Hepatic stellate cell (primary cell): ENCODE measurements around the gene TEX13D.
"Not testable (repeated sequence)": the region's sequence is repeated elsewhere in the genome, so short reads cannot be mapped to it uniquely, and the experiment has no call there.

Experiments
- DNase-seq: peaks from one replicate; pipeline ENCODE4 v3.0.0; 2011; ENCODE audit warnings: low spot score

Gene TEX13D

DNA sequence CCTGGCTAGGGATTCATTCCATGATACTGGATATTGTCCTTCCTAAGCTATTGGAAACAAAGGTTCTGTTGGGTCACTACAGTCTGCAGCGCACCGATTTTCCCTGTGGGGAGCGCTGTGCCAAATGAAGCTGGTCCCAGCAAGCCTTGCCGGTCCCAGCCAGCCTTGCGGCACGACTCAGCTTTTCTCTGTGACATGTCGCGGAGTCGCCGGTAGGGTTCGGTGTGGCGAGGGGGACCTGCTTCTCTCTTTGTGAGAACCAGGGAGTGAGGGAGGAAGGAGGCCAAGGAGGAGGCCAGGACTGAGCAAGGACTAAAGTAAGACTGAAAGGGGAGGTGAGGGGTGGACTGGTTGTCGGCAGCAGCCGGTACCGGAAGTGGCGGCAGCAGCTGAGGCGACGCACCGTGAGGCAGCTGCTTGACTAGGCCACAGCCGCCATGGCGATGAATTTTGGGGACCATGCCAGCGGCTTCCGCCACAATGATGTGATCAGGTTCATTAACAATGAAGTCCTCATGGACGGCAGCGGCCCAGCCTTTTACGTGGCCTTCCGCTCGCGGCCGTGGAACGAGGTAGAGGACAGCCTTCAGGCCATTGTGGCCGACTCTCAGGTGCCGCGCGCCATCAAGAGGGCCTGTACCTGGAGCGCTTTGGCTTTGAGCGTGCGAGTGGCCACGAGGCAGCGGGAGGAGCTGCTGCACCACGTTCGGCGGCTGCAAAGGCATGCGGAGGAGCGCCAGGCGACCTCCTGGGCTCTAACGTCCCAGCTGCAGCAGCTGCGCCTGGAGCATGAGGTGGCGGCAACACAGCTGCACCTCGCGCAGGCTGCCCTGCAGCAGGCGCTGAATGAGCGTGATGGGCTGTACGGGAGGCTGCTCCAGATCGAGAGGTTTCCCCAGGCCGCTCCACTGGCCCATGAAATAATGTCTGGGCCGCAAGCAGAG is at the start of gene TEX13D:
TSS of gene TEX13D (plus strand) at position 180 of the 944 bp plus-strand sequence. CDS start at position 438, 258 bp downstream.
- DNase-seq = no peak

DNA sequence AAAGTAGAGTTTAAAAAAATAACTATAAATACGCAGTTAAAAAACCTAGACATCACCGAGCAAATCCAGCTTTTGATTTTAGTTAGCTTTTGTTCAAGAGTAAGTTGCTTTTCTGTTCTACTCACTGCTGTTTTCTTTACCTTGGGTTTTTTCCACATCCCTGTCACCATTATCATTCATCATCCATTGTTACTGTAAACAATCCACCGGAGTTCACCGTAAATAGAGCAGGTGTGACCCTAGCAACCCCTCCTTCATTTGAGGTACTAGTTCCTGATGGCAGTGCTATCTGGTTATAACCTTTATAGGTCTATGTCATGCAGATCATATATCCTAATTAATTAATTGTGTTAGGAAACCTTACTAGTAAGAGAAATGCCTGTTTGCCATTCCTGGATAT is 43.0 kb upstream of the TEX13D start:
- DNase-seq = no peak

DNA sequence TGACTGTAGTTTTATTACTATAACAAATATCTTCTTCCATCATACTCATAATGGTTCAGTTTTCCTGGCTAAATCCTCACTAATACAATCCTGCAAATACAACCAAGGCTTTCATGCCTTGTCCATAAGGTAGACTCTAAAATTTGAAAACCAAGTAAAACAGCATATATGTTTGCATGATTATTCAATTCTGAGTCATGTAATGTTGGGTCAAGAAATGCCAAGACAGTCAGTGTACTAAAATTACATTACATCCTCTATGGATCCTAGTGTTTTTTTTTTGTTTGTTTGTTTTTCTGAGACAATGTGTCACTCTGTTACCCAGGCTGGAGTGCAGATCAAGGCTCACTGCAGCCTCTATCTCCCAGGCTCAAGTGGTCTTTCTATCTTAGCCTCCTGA is 38.6 kb upstream of the TEX13D start:
- DNase-seq = no peak

GRCh38 chrX:124299323-124299722 is 33.1 kb upstream of the TEX13D start:
- not testable (repeated sequence) for DNase-seq

DNA sequence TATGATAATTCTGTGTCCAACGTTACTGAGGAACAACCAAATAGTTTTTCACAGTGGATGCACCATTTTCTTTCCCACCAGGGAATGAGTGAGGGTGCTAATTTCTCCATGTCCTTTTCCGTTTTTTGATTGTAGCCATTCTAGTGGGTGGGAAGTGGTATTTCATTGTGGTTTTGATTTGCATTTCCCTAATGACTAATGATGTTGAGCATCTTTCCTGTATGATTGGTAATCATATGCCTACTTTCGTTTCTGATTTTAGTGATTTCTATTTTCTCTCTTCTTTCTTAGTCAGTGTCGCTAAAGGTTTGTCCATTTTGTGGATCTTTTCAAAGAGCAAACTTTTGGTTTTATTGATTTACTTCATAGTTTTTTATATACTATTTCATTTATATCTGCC is 32.1 kb upstream of the TEX13D start:
- DNase-seq = no peak

DNA sequence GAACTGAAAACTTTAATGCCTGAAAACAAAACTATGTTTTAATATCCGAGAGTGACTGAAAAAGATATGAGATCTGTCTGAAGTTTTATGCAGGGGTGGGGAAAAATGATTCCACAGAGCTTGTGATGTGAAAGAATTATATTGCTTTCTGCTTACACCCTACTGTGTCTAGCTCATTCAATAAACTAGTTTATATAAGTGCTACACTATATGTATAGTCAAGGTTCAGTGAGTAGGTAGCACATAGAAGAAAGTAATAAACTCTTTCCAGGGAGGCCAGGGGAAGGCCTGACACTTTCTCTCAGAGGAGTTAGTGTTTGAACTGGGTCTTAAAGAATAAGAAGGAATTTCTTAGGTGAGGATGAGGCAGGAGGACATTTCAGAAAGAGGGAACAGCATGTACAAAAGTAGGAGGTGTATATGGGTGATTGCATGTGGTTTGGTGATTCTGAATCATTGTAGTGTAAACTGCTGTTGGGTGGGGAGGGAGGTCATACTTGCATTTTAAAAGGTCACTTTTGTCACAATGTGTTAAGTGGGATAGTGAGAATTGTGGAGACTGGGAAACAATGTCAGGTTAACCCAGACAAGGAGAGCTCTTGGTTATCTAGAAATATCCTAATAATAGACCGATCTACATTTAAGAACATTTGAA is 25.1 kb upstream of the TEX13D start:
- no peak for DNase-seq

DNA sequence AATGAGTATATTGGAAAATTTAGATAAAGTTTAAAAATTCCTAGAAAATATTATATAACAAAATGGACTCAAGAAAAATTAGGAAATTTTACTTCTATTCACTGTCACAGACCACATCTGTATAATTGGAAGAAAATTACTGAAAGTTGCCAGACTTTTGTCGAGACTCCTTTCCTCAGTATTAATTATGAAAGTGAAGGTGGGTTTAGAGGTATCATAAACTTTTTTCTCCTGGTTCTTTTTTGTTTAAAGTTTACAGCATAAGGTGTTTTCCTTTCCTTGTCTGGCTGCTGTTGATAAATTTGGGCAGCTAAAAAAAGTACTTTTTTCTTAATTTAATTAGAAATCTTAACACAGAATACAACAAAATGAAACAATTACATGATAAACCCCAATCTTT is 6.7 kb upstream of the TEX13D start:
- no peak for DNase-seq

- DNase-seq = no peak
Observed at GRCh38 chrX:124328765-124329164, 3.7 kb upstream of the TEX13D start.

DNA sequence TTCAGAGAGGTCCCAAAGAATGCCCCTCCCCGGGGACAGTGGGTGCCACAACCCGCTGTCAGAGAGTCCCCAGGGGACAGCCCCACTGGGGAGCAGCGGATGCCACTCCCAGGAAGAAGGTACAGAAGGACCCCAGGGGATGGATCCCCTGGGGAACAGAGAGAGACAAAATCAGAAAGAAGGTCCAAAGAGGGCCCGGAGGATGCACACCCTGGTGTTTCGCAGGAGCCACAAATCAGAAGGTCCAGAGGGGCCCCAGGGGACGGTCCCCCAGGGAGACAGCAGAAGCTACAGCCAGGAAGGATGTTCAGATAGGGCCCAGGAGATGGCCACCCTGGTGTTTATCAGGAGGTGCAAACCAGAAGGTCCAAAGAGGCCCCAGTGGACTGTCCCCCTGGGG is 1.4 kb downstream of the TEX13D start:
- no peak for DNase-seq

DNA sequence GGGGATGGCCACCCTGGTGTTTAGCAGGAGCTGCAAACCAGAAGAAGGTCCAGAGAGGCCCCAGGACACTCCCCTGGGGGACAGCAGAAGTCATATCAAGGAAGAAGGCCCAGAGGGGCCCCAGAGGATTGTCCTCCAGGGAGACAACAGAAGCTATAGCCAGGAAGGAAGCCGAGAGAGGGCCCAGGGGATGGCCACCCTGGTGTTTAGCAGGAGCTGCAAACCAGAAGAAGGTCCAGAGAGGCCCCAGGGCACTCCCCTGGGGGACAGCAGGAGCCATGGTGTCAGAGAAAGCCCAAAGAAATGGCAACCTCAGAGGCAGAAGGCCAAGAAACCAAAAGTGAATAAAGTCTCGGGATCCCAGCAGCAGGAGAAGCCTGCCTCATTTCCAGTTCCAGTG is 2.1 kb downstream of the TEX13D start:
- DNase-seq = not testable (repeated sequence)

- DNase-seq = no peak
Observed at GRCh38 chrX:124335598-124335997, 3.1 kb downstream of the TEX13D start.

DNA sequence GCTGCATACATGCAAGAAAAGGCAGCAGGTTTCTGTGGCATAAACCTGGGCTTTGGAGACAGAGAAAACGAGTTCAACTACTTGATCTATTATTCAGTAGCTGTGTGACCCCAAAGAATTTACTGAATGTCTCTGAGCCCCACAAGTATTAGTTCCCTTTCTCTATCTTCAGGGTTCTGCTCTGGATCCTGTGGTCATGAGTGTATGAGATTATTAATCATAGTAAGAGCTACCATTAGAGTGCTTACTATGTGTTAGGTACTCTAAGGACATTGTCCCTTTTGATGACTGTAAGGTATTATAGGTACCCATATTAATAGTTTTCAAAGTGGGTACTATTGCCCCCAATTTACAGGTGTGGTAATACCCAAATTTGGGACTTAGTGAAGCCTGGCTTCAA is 5.5 kb downstream of the TEX13D start:
- no peak for DNase-seq

- no peak for DNase-seq
Observed at GRCh38 chrX:124338733-124339514, 6.5 kb downstream of the TEX13D start.

- DNase-seq = no peak
Observed at GRCh38 chrX:124341396-124342132, 9.1 kb downstream of the TEX13D start.

DNA sequence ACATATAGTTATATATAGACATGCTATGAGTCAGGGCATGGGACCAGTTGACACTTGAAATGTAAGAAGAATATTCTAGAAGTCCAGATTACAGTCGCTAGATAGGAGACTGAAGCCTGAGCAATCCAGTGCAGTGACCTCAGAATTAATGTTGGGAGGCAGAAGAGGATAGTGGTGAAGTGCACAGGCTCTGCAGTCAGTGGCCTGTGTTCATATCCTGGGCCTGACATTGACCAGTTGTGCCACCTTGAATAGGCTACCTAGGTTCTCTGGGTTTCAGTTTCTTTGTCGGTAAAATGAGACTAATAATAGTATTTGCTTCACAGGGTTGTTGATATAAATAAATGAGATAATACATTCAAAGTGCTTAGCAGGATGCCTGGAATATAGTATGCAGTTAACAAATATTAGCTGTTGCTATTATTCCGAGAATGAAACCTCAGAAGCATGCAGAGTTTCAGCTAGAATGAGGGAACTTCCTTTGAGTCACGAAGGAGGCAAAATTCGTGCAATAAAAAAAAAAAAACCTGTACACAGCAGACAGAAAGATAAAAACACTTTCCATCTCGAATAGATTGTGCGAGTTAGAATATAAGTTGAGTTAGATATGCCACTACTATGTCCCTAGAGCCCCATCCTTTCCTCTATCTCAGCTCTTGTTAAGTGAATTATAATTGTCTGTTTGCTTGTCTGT is 9.9 kb downstream of the TEX13D start:
- no peak for DNase-seq

DNA sequence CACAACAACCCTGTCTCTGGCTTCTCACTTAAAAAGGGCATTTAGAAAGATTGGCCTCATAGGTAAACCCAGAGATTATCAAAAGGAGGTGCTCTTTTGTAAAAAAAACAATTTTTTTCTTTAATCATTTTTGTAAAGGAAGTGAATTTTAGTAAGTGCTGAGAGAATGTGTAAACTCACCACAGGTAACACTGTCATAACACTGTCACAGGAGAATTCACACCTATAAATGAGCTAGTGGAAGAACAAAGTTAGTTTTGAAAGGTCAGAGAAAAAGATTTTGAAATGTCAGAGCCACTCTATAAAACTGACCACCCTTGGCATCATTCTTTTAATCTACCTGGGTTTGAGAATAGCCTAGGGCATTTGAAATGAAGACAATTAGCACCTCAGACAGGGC is 10.6 kb downstream of the TEX13D start:
- no peak for DNase-seq

DNA sequence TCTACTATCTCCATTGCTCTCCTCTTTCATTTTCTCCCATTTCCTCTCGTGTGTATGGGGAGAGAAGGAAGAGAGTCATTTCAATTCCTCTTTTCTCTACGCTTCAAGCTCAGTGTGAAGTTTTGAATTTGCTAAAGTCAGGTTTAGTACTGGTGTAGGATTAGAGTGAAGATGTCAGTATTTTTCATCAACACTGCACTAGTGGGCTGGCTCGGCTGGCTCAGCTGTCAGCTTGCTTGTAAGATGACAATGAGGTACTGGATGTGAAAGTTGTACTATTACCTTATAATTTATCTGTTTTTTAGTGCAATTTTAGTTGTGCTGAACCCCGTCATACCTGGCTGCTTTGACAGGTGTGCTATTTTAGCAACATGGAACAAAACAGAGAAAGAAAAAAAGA is 11.8 kb downstream of the TEX13D start:
- no peak for DNase-seq

DNA sequence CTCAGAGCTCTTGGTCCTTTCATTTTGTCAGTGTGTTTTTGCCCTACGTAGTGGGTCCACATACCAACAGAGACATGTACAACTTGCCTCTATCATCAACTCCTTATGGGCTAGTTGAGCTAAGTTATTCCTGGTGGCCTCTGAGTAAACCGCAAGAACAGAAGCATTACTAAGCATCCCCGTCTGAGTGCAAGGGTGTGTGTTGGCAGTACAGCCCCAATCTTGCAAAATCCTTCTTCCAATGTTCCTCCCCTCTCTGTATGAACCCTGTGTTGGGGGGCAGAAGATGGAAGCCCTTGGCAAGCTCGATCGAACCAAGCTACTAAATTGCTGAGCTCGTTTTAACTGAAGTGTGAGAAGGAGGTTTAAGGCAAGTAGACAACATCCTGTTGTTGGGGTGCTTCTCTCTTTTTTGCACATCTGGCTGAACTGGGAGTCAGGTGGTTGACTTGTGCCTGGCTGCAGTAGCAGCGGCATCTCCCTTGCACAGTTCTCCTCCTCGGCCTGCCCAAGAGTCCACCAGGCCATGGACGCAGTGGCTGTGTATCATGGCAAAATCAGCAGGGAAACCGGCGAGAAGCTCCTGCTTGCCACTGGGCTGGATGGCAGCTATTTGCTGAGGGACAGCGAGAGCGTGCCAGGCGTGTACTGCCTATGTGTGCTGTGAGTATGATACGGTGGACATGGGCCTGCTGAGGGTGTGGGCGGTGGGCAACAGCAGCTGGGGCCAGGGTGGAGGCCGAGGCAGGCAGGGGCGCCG is 13.8 kb downstream of the TEX13D start, which contains the start of gene SH2D1A:
TSS of gene SH2D1A (plus strand) at position 447 of the 760 bp plus-strand sequence. CDS start at position 527, 80 bp downstream.
- DNase-seq = no peak

DNA sequence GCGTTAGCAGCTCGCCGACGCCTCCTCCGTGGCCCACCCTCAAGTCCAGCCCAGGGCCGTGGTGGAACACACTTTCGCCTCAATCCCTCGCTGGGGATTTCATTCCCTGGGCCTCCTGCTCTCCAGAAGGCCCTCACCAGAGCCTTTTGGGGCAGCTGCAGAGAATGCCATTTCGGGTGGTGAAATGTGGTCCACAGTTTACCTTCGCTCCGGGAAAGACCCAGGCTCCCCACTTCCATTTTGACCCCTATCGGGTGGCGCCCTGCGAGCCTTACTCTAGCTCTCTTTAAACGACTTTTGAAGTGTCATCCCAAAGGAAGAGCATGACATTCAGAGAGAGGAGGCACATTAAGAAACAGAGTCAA is 14.4 kb downstream of the TEX13D start:
- DNase-seq = no peak

- DNase-seq = no peak
Observed at GRCh38 chrX:124347242-124347641, 14.8 kb downstream of the TEX13D start.
